Esophagus muscularis mucosa (tissue), 4 donors: Measurements from ENCODE around the gene JCHAIN.

Source experiments
- CTCF ChIP-seq, 3 experiments: fragments of 200-600 bp in 2 of 3; fragments of 450-650 bp in 1 of 3; sonication (generic) in 2 of 3; IDR thresholded peaks; one replicate each; pipeline ENCODE4 v1.5.1; 2017 to 2019; ENCODE audit warnings: antibody characterized with exemption in 3 of 3, mild to moderate bottlenecking in 2 of 3, moderate library complexity in 1 of 3
- EP300 ChIP-seq: sonication (generic); formaldehyde crosslinking; IDR thresholded peaks from one replicate; pipeline ENCODE4 v1.6.1; 2017; ENCODE audit warnings: antibody characterized with exemption
- POLR2A ChIP-seq: fragments of 450-650 bp; IDR thresholded peaks from one replicate; pipeline ENCODE4 v1.6.1; 2017; ENCODE audit warnings: antibody characterized with exemption, moderate library complexity, mild to moderate bottlenecking, low read depth
- POLR2AphosphoS5 ChIP-seq, 2 donors: sonication (generic); formaldehyde crosslinking; IDR thresholded peaks; one replicate each; pipeline ENCODE4 v1.6.1; 2017; ENCODE audit warnings: antibody characterized with exemption in 2 of 2

- TF ChIP-seq CTCF (IDR thresholded peaks at IDR 0.05) (no peak), POLR2A (no peak), POLR2AphosphoS5 (IDR thresholded peaks at IDR 0.05) (no peak), EP300 (no peak)
Observed at GRCh38 chr4:70704931-70705182, 38.5 kb upstream of the JCHAIN start.
